OCI-LY7 (cell line): ENCODE measurements around the gene PTGDS. TPM values are rescaled to one million over a fixed set of nuclear protein-coding genes. Genes with fewer than 3 reads are reported as not detected.

Experiments
- BruUV-seq: library from RNA; stranded (reverse); fragments of 400-500 nt; replicated peaks from 2 replicates; lab custom pipeline; 2021; lab: Mats Ljungman, UMichigan
- CTCF ChIA-PET: fragments of 300-600 bp; sonication (Branson Sonifier 250); formaldehyde crosslinking; loops from one replicate; lab custom pipeline; 2022; ENCODE audit warnings: antibody characterized with exemption; ENCODE audit not compliant: unreplicated experiment; lab: Charles Lee
- POLR2A ChIA-PET: fragments of 300-600 bp; sonication (Branson Sonifier 250); formaldehyde crosslinking; loops from one replicate; lab custom pipeline; 2022; ENCODE audit warnings: antibody characterized with exemption; lab: Charles Lee
- DNase-seq: peaks from one replicate; pipeline ENCODE4 v3.0.0-alpha.2; 2015; ENCODE audit warnings: low spot score
- H2AFZ ChIP-seq: fragments of 200-600 bp; sonication (generic), shearing (Covaris generic); 2 replicates; pipeline ENCODE4 v1.6.1; 2014; ENCODE audit warnings: mild to moderate bottlenecking, antibody characterized with exemption, low read length, moderate library complexity
- H3K27ac ChIP-seq: fragments of 200-600 bp; sonication (generic); 2 replicates; pipeline ENCODE4 v1.5.1; 2014; ENCODE audit warnings: mixed run types, low read depth, mild to moderate bottlenecking, moderate library complexity, low read length, inconsistent platforms; ENCODE audit not compliant: poor library complexity, severe bottlenecking
- H3K36me3 ChIP-seq: fragments of 200-600 bp; sonication (generic); 2 replicates; pipeline ENCODE4 v1.6.1; 2014; ENCODE audit warnings: mild to moderate bottlenecking, antibody characterized with exemption, low read length, moderate library complexity, mixed read lengths; ENCODE audit not compliant: insufficient read depth
- H3K4me1 ChIP-seq: fragments of 200-600 bp; sonication (generic); 2 replicates; pipeline ENCODE4 v1.5.1; 2014; ENCODE audit warnings: mild to moderate bottlenecking, low read length; ENCODE audit not compliant: insufficient read depth, poor library complexity, severe bottlenecking
- H3K4me2 ChIP-seq: fragments of 200-600 bp; sonication (generic); 2 replicates; pipeline ENCODE4 v1.6.1; 2014; ENCODE audit warnings: mild to moderate bottlenecking, low read length
- H3K4me3 ChIP-seq: fragments of 200-600 bp; sonication (generic); 2 replicates; pipeline ENCODE4 v1.5.1; 2014; ENCODE audit warnings: mild to moderate bottlenecking, low read depth, low read length; ENCODE audit not compliant: poor library complexity, severe bottlenecking
- H3K79me2 ChIP-seq: fragments of 200-600 bp; sonication (generic); 2 replicates; pipeline ENCODE4 v1.6.1; 2016; ENCODE audit warnings: low read depth, mild to moderate bottlenecking, low read length, moderate library complexity, mixed read lengths; ENCODE audit not compliant: insufficient read depth
- H3K9me2 ChIP-seq: fragments of 200-600 bp; sonication (generic); 2 replicates; pipeline ENCODE4 v1.6.1; 2016; ENCODE audit warnings: mild to moderate bottlenecking, low read length, mixed read lengths; ENCODE audit not compliant: insufficient read depth
- H3K9me3 ChIP-seq: fragments of 200-600 bp; sonication (generic); 2 replicates; pipeline ENCODE4 v1.6.1; 2014; ENCODE audit warnings: mild to moderate bottlenecking, mixed run types, low read length, mixed read lengths
- H4K20me1 ChIP-seq: fragments of 200-600 bp; sonication (generic); 2 replicates; pipeline ENCODE4 v1.6.1; 2014; ENCODE audit warnings: mild to moderate bottlenecking, antibody characterized with exemption, low read length, moderate library complexity, mixed read lengths; ENCODE audit not compliant: insufficient read depth
- CTCF ChIP-seq: fragments of 200-600 bp; sonication (generic); conservative IDR thresholded peaks from 2 replicates; pipeline ENCODE4 v1.5.1; 2014; ENCODE audit warnings: mild to moderate bottlenecking, antibody characterized with exemption, low read length, moderate library complexity, mixed read lengths
- EZH2phosphoT487 ChIP-seq: fragments of 200-600 bp; sonication (generic); IDR thresholded peaks from 2 replicates; pipeline ENCODE4 v1.6.1; 2018; ENCODE audit warnings: low read depth, borderline replicate concordance, mild to moderate bottlenecking, mixed run types, antibody characterized with exemption, low read length, moderate library complexity, mixed read lengths
- intact Hi-C: fragments of 100-400 bp; cut with micrococcal nuclease; formaldehyde crosslinking; loops from one replicate; pipeline ENCODE4 v1.10.0; 2022; ENCODE audit not compliant: unreplicated experiment
- total RNA-seq, 2 experiments: library from RNA; depleted of rRNA in 1 of 2; stranded (reverse); fragments of >200 nt in 1 of 2; shearing (Covaris generic) in 1 of 2; gene quantifications; 2 replicates each; pipeline ENCODE4 v1.2.3, GENCODE V29; 2014 to 2022

PTGDS gene
- total RNA-seq, 2 experiments from 2014 or later, result not detected

DNA sequence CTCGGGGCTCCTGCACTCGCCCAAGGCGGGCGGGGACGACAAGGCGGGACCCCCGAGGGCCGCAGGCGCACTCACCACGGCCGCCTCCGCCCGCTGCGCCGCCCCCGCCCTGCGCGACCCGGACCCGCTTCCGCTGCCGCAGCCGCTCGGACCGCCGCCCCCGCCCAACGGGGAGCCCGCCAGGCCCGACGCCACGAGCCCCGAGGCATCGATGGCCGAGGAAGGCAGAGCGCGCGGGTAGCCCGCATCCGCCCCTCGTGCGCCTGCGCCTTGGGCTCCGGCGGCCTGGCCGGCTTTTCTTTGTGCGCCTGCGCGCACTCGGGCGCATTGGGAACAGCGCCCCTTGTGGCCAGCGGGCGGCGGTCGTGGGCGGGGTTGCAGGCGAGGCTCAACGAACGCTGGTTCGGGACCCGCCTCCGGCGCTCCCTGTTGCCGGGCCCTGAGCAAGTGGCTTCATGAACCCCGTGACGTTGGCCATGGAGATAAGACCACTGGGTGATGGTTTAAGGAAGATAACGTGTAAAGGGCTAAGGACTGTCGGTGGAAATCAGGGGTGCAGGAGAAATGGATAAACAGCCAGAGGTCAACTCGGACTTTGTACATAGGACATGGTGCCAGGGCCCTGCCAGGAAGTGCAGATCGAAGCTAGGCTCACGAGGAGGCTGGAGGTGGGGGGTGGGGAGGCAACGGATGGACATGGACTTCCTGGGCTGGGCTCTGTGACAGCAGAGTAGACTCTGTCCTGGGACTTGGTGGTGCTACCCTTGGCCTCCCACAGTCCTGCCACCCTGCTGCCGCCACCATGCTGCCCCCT is 32.6 kb upstream of the PTGDS start, which contains the start of the genes C8G and FBXW5:
C8G (plus strand) TSS at position 725 of the 814 bp plus-strand sequence; CDS start at position 803, 78 bp downstream.
FBXW5 (minus strand) TSS at position 220 of the 814 bp plus-strand sequence. CDS start 655 bp downstream, outside the sequence.
- BruUV-seq, result no TSS peak
- no peaks in the 10 kb centered on the region for H3K9me3 ChIP-seq
- POLR2A ChIA-PET, result no interaction called here

GRCh38 chr9:136945333-136946227 is 31.7 kb upstream of the PTGDS start:
- no peak overlapping the region for H3K27ac ChIP-seq
- POLR2A ChIA-PET, result interaction anchor here (0.5 kb wide), 1 partner anchor 125 kb away, joined by 4 read pairs; no protein-coding TSS in a partner anchor
- CTCF ChIA-PET, result no interaction called here
- DNase-seq, result no peak
- H3K9me3 ChIP-seq, result no peaks in the 10 kb centered on the region
- H4K20me1 ChIP-seq, result no peaks in the 10 kb centered on the region
- peaks cover 10% of the 10 kb centered on the region; the same call in 1 of the 2 replicates for H3K79me2 ChIP-seq
- peak overlapping the region; percentile 41; the same call in 1 of the 2 replicates for H3K4me2 ChIP-seq
- H2AFZ ChIP-seq, result no peak overlapping the region
- TF ChIP-seq EZH2phosphoT487 (no peak), CTCF (no peak)
- peaks cover 34% of the 10 kb centered on the region for H3K4me1 ChIP-seq
- H3K9me2 ChIP-seq, result no peaks in the 10 kb centered on the region
- no TSS peak for BruUV-seq
- intact Hi-C loops, result loop anchor here (2.0 kb wide), 2 partner anchors 47 to 59 kb away; partner anchors contain the start of genes PAXX and TRAF2
- H3K36me3 ChIP-seq, result peaks cover 26% of the 10 kb centered on the region
- H3K4me3 ChIP-seq, result no peak overlapping the region

More for the DNA sequence above, 32.6 kb upstream of the PTGDS start, which contains the start of the genes C8G and FBXW5:
- CTCF ChIA-PET, result interaction anchor here (0.6 kb wide), 1 partner anchor 90 kb away, joined by 3 read pairs; no protein-coding TSS in a partner anchor
- peak within 1 kb of the TSS; percentile 40 for H3K27ac ChIP-seq
- intact Hi-C loops, result loop anchor here (1.0 to 2.0 kb wide), 3 partner anchors 48 to 154 kb away; partner anchors contain the start of genes PAXX and TRAF2
- H3K4me3 ChIP-seq, result peak within 1 kb of the TSS; percentile 82
- H3K4me2 ChIP-seq, result peak within 1 kb of the TSS; percentile 87
- peaks cover 10% of the 10 kb centered on the region; the same call in 1 of the 2 replicates for H3K79me2 ChIP-seq
- peaks cover 29% of the 10 kb centered on the region for H3K4me1 ChIP-seq
- DNase-seq, result peak; percentile 98
- H4K20me1 ChIP-seq, result no peaks in the 10 kb centered on the region
- H3K9me2 ChIP-seq, result no peaks in the 10 kb centered on the region
- no peak for TF ChIP-seq EZH2phosphoT487
- TF ChIP-seq CTCF, result peak; percentile 86
- H3K36me3 ChIP-seq, result peaks cover 35% of the 10 kb centered on the region
- H2AFZ ChIP-seq, result peak within 1 kb of the TSS; percentile 45; the same call in 1 of the 2 replicates
